Uterus (tissue), 4 donors: ENCODE data around the gene PSMB9. TPM values are rescaled to one million over a fixed set of nuclear protein-coding genes. Genes with fewer than 3 reads are reported as not detected.
"Not testable (repeated sequence)": the region's sequence is repeated elsewhere in the genome, so short reads cannot be mapped to it uniquely, and the experiment has no call there.

Experiments
- DNase-seq, 2 donors: peaks; one replicate each; pipeline ENCODE4 v3.0.0-alpha.2; 2019 to 2020
- H3K27ac ChIP-seq, 2 donors: fragments of 200-600 bp; sonication (generic); 1 replicate in 1 of 2; 2 replicates in 1 of 2; pipeline ENCODE4 v1.5.1; 2016 to 2018
- H3K27me3 ChIP-seq, 2 donors: fragments of 200-600 bp; sonication (generic); one replicate each; pipeline ENCODE4 v1.5.1; 2018 to 2019; ENCODE audit warnings: control low read depth in 1 of 2
- H3K36me3 ChIP-seq, 2 donors: fragments of 200-600 bp; sonication (generic); one replicate each; pipeline ENCODE4 v1.5.1; 2019; ENCODE audit warnings: control low read depth in 1 of 2
- H3K4me1 ChIP-seq, 2 donors: fragments of 200-600 bp; sonication (generic); one replicate each; pipeline ENCODE4 v1.5.1; 2018 to 2019; ENCODE audit warnings: control low read depth in 1 of 2
- H3K4me3 ChIP-seq, 2 donors: fragments of 200-600 bp; sonication (generic); 1 replicate in 1 of 2; 2 replicates in 1 of 2; pipeline ENCODE4 v1.5.1; 2018 to 2019; ENCODE audit warnings: mild to moderate bottlenecking in 1 of 2
- H3K9me3 ChIP-seq, 2 donors: fragments of 200-600 bp; sonication (generic); one replicate each; pipeline ENCODE4 v1.5.1; 2019; ENCODE audit warnings: control low read depth in 1 of 2
- CTCF ChIP-seq, 4 experiments: fragments of 200-600 bp in 2 of 4; fragments of 450-650 bp in 2 of 4; sonication (generic) in 2 of 4; IDR thresholded peaks; one replicate each; pipeline ENCODE4 v1.5.1; 2016 to 2019; ENCODE audit warnings: antibody characterized with exemption in 4 of 4, mild to moderate bottlenecking in 2 of 4, moderate library complexity in 1 of 4
- POLR2A ChIP-seq, 2 donors: fragments of 450-650 bp; IDR thresholded peaks; one replicate each; pipeline ENCODE4 v1.6.1; 2016; ENCODE audit warnings: antibody characterized with exemption in 2 of 2, mild to moderate bottlenecking in 1 of 2, moderate library complexity in 1 of 2
- intact Hi-C: fragments of 100-400 bp; cut with DNase I; formaldehyde crosslinking; loops from one replicate; pipeline ENCODE4 v1.15.1; 2023; ENCODE audit warnings: low total_unique reads
- total RNA-seq, 4 donors: library from RNA; depleted of rRNA in 3 of 4; stranded (reverse); fragments of >200 nt in 3 of 4; gene quantifications; one replicate each; pipeline versions ENCODE4 v1.1.0 to v1.2.4, GENCODE V29; 2014 to 2023
- donor health status: DM: yes; HTN: yes; CAD: no.

The PSMB9 gene
- total RNA-seq, 4 donors from 2014 or later: 14.0 to 50.7 (median 38.6) TPM

- TF ChIP-seq POLR2A (IDR thresholded peaks at IDR 0.05): no peak
- TF ChIP-seq CTCF (IDR thresholded peaks at IDR 0.05): no peak
- Histone ChIP-seq H3K36me3 (no peaks in the 10 kb centered on the region), H3K27ac (no peak overlapping the region), H3K4me1 (no peaks in the 10 kb centered on the region), H3K9me3 (no peaks in the 10 kb centered on the region), H3K27me3 (no peaks in the 10 kb centered on the region), H3K4me3 (no peak overlapping the region)
- DNase-seq: no peak
- intact Hi-C loops: no loop called here
These were observed 13.1 kb downstream of the PSMB9 start for GRCh38 chr6:32867022-32867477.

GRCh38 chr6:32867554-32868256 lies 13.7 kb downstream of the PSMB9 start:
- TF ChIP-seq POLR2A (IDR thresholded peaks at IDR 0.05): no peak
- TF ChIP-seq CTCF (IDR thresholded peaks at IDR 0.05): no peak
- intact Hi-C loops: no loop called here
- Histone ChIP-seq H3K4me1 (no peaks in the 10 kb centered on the region), H3K9me3 (no peaks in the 10 kb centered on the region), H3K27ac (no peak overlapping the region), H3K4me3 (no peak overlapping the region), H3K27me3 (no peaks in the 10 kb centered on the region), H3K36me3 (no peaks in the 10 kb centered on the region)
- DNase-seq: no peak

- peak; percentile 81 to 85 for DNase-seq
- intact Hi-C loops: no loop called here
- Histone ChIP-seq H3K36me3 (no peaks in the 10 kb centered on the region), H3K4me1 (no peaks in the 10 kb centered on the region), H3K9me3 (no peaks in the 10 kb centered on the region), H3K27ac (no peak overlapping the region), H3K4me3 (no peak overlapping the region), H3K27me3 (peaks cover 0 to 1% of the 10 kb centered on the region in 2 donors)
- TF ChIP-seq CTCF (IDR thresholded peaks at IDR 0.05) (peak; percentile 87 to 96 (median 94)), POLR2A (IDR thresholded peaks at IDR 0.05) (no peak)
These were observed 14.3 kb downstream of the PSMB9 start for GRCh38 chr6:32868257-32868788.

GRCh38 chr6:32873947-32874346 lies 20.0 kb downstream of the PSMB9 start:
- H3K27ac ChIP-seq, H3K36me3 ChIP-seq, intact Hi-C loops, H3K4me3 ChIP-seq, H3K4me1 ChIP-seq, DNase-seq, H3K27me3 ChIP-seq, H3K9me3 ChIP-seq: not testable (repeated sequence)

- intact Hi-C loops: no loop called here
- peaks cover 0 to 8% of the 10 kb centered on the region in 2 donors for H3K27me3 ChIP-seq
- no peak for TF ChIP-seq CTCF (IDR thresholded peaks at IDR 0.05)
- TF ChIP-seq POLR2A (IDR thresholded peaks at IDR 0.05): no peak
- H3K4me3 ChIP-seq: no peak overlapping the region
- H3K36me3 ChIP-seq: no peaks in the 10 kb centered on the region
- no peaks in the 10 kb centered on the region for H3K9me3 ChIP-seq
- H3K27ac ChIP-seq: no peak overlapping the region
- H3K4me1 ChIP-seq: no peaks in the 10 kb centered on the region
- DNase-seq: no peak
These were observed 22.6 kb downstream of the PSMB9 start for GRCh38 chr6:32876603-32877002.
